Colonic mucosa (tissue), 4 donors: ENCODE data around the gene AARSD1. TPM values are rescaled to one million over a fixed set of nuclear protein-coding genes. Genes with fewer than 3 reads are reported as not detected.
"Not testable (repeated sequence)": the region's sequence is repeated elsewhere in the genome, so short reads cannot be mapped to it uniquely, and the experiment has no call there.

Experiments
- DNase-seq: peaks from one replicate; pipeline ENCODE4 v3.0.0-alpha.2; 2020
- H3K27ac ChIP-seq: fragments of 200-600 bp; one replicate; pipeline ENCODE4 v1.8.0; 2021
- H3K27me3 ChIP-seq: fragments of 200-600 bp; one replicate; pipeline ENCODE4 v1.8.0; 2021
- H3K36me3 ChIP-seq: fragments of 200-600 bp; one replicate; pipeline ENCODE4 v1.8.0; 2021
- H3K4me1 ChIP-seq: fragments of 200-600 bp; one replicate; pipeline ENCODE4 v1.8.0; 2021; ENCODE audit warnings: mild to moderate bottlenecking
- H3K4me3 ChIP-seq: fragments of 200-600 bp; one replicate; pipeline ENCODE4 v1.8.0; 2021
- H3K9ac ChIP-seq, 2 donors: one replicate each; pipeline ENCODE4 v1.7.0; 2013; ENCODE audit warnings: control low read depth in 2 of 2, low read depth in 2 of 2, low read length in 2 of 2
- H3K9me3 ChIP-seq: fragments of 200-600 bp; one replicate; pipeline ENCODE4 v1.8.0; 2021
- CTCF ChIP-seq: fragments of 200-600 bp; IDR thresholded peaks from one replicate; pipeline ENCODE4 v1.8.0; 2022; ENCODE audit warnings: antibody characterized with exemption, mild to moderate bottlenecking
- intact Hi-C: fragments of 100-400 bp; cut with DNase I; formaldehyde crosslinking; loops from one replicate; pipeline ENCODE4 v1.14.1; 2022
- total RNA-seq, 2 donors: library from RNA; stranded (reverse); fragmentation: NEBNext Ultra II Directional in 1 of 2; extraction: Animal tissue kit (Norgen Biotek cat#: 25700) in 1 of 2; gene quantifications; one replicate each; pipeline ENCODE4 v1.2.1, GENCODE V29; 2021
- donor health status: healthy.
- donor health status: DM: no; HTN: no; CAD: no.
- donor health status: DM: no; HTN: no; CAD: no.

The AARSD1 gene
- total RNA-seq, 2 donors from 2014 or later, result 19.8 to 34.3 TPM

GRCh38 chr17:43006639-43007551 lies 42.6 kb upstream of the AARSD1 start, which contains the start of gene IFI35:
IFI35 (plus strand) TSS chr17:43006784; CDS start chr17:43006948, 164 bp downstream.
- Histone ChIP-seq H3K27me3 (no peaks in the 10 kb centered on the region), H3K36me3 (peaks cover 6% of the 10 kb centered on the region), H3K9me3 (no peaks in the 10 kb centered on the region), H3K9ac (peak within 1 kb of the TSS; percentile 79 to 100), H3K4me3 (peak within 1 kb of the TSS; percentile 68), H3K27ac (peak within 1 kb of the TSS; percentile 94), H3K4me1 (peaks cover 3% of the 10 kb centered on the region)
- intact Hi-C loops, result no loop called here
- TF ChIP-seq CTCF, result peak; percentile 40
- peak; percentile 94 for DNase-seq

GRCh38 chr17:43003542-43004172 lies 39.4 kb upstream of the AARSD1 start:
- Histone ChIP-seq H3K9ac (no peak overlapping the region), H3K4me3 (no peak overlapping the region), H3K27ac (no peak overlapping the region), H3K9me3 (no peaks in the 10 kb centered on the region), H3K4me1 (peaks cover 12% of the 10 kb centered on the region), H3K36me3 (peaks cover 10% of the 10 kb centered on the region), H3K27me3 (no peaks in the 10 kb centered on the region)
- no peak for DNase-seq
- intact Hi-C loops, result no loop called here
- no peak for TF ChIP-seq CTCF

GRCh38 chr17:43000894-43001293 lies 36.6 kb upstream of the AARSD1 start:
- Histone ChIP-seq H3K36me3 (peaks cover 10% of the 10 kb centered on the region), H3K9ac (peak overlapping the region in 1 of 2 donors; percentile 41), H3K4me1 (peaks cover 18% of the 10 kb centered on the region)
- intact Hi-C loops, H3K4me3 ChIP-seq, DNase-seq, H3K27me3 ChIP-seq, H3K9me3 ChIP-seq, H3K27ac ChIP-seq: not testable (repeated sequence)

GRCh38 chr17:42999003-42999525 lies 34.8 kb upstream of the AARSD1 start:
- H3K27me3 ChIP-seq, result no peaks in the 10 kb centered on the region
- peaks cover 18% of the 10 kb centered on the region for H3K4me1 ChIP-seq
- DNase-seq, result no peak
- H3K36me3 ChIP-seq, result peaks cover 10% of the 10 kb centered on the region
- H3K9ac ChIP-seq, result peak overlapping the region; percentile 89 to 99
- H3K27ac ChIP-seq, result peak overlapping the region; percentile 77
- intact Hi-C loops, result loop anchor here (5.0 kb wide), 1 partner anchor 167 kb away; the partner anchor contains the start of gene PSME3
- H3K4me3 ChIP-seq, result peak overlapping the region; percentile 74
- no peak for TF ChIP-seq CTCF
- H3K9me3 ChIP-seq, result no peaks in the 10 kb centered on the region

GRCh38 chr17:42997984-42998938 lies 34.0 kb upstream of the AARSD1 start, which contains the start of gene RPL27:
RPL27 (plus strand) TSS chr17:42998419; CDS start chr17:42998751, 332 bp downstream.
- intact Hi-C loops, result loop anchor here (5.0 kb wide), 1 partner anchor 166 kb away; the partner anchor contains the start of gene PSME3
- Histone ChIP-seq H3K4me3 (peak within 1 kb of the TSS; percentile 74), H3K27me3 (no peaks in the 10 kb centered on the region), H3K36me3 (peaks cover 10% of the 10 kb centered on the region), H3K27ac (peak within 1 kb of the TSS; percentile 77), H3K9ac (peak within 1 kb of the TSS; percentile 89 to 99), H3K9me3 (no peaks in the 10 kb centered on the region), H3K4me1 (peaks cover 18% of the 10 kb centered on the region)
- peak; percentile 90 for TF ChIP-seq CTCF
- DNase-seq, result peak; percentile 98
